Neural progenitor cell (in vitro differentiated cells): Measurements from ENCODE around the gene TRPM7. TPM values are rescaled to one million over a fixed set of nuclear protein-coding genes. Genes with fewer than 3 reads are reported as not detected.

Experiments used
- DNase-seq: peaks from one replicate; pipeline ENCODE4 v3.0.0-alpha.2; 2016; ENCODE audit warnings: low spot score
- H2AFZ ChIP-seq: fragments of 200-600 bp; sonication (generic); replicated peaks from 2 replicates; pipeline ENCODE4 v1.6.1; 2016; ENCODE audit warnings: antibody characterized with exemption
- H3F3A ChIP-seq: fragments of 200-600 bp; sonication (generic); 2 replicates; pipeline ENCODE4 v1.6.1; 2016; ENCODE audit warnings: antibody characterized with exemption, low read depth
- H3K27ac ChIP-seq: fragments of 200-600 bp; sonication (generic); 2 replicates; pipeline ENCODE4 v1.5.1; 2016; ENCODE audit warnings: mild to moderate bottlenecking
- H3K27me3 ChIP-seq: fragments of 200-600 bp; sonication (generic); 2 replicates; pipeline ENCODE4 v1.6.1; 2016; ENCODE audit warnings: mild to moderate bottlenecking, moderate library complexity
- H3K36me3 ChIP-seq: fragments of 200-600 bp; sonication (generic); 2 replicates; pipeline ENCODE4 v1.5.1; 2016
- H3K4me1 ChIP-seq: fragments of 200-600 bp; sonication (generic); 2 replicates; pipeline ENCODE4 v1.6.1; 2016; ENCODE audit warnings: mixed run types
- H3K4me2 ChIP-seq: fragments of 200-600 bp; sonication (generic); 2 replicates; pipeline ENCODE4 v1.6.1; 2016
- H3K4me3 ChIP-seq: fragments of 200-600 bp; sonication (generic); 2 replicates; pipeline ENCODE4 v1.5.1; 2016
- H3K79me2 ChIP-seq: fragments of 200-600 bp; sonication (generic); 2 replicates; pipeline ENCODE4 v1.6.1; 2016; ENCODE audit warnings: low read depth
- H3K9ac ChIP-seq: fragments of 200-600 bp; sonication (generic); 2 replicates; pipeline ENCODE4 v1.6.1; 2016
- H3K9me3 ChIP-seq: fragments of 200-600 bp; sonication (generic); 2 replicates; pipeline ENCODE4 v1.5.1; 2016; ENCODE audit warnings: low read depth
- H4K20me1 ChIP-seq: fragments of 200-600 bp; sonication (generic); 2 replicates; pipeline ENCODE4 v1.6.1; 2016; ENCODE audit warnings: low read depth
- H3K27ac Mint-ChIP-seq: 3 replicates; pipeline ENCODE4 v1.8.0; 2021; ENCODE audit warnings: mixed read lengths
- H3K27me3 Mint-ChIP-seq: 2 replicates; pipeline ENCODE4 v1.8.0; 2022; ENCODE audit warnings: low read depth, mild to moderate bottlenecking, inconsistent platforms, moderate library complexity, mixed read lengths; ENCODE audit not compliant: insufficient read depth
- H3K36me3 Mint-ChIP-seq: 3 replicates; pipeline ENCODE4 v1.8.0; 2021; ENCODE audit warnings: mixed read lengths
- H3K4me1 Mint-ChIP-seq: 3 replicates; pipeline ENCODE4 v1.8.0; 2021; ENCODE audit warnings: mixed read lengths
- H3K4me3 Mint-ChIP-seq: 3 replicates; pipeline ENCODE4 v1.8.0; 2021; ENCODE audit warnings: mild to moderate bottlenecking, moderate library complexity, mixed read lengths
- H3K9me3 Mint-ChIP-seq: 3 replicates; pipeline ENCODE4 v1.8.0; 2020; ENCODE audit warnings: mixed read lengths
- EZH2 ChIP-seq: fragments of 200-600 bp; sonication (generic); IDR thresholded peaks from 2 replicates; pipeline ENCODE4 v1.6.1; 2017; ENCODE audit warnings: antibody characterized with exemption, mild to moderate bottlenecking, moderate library complexity
- EZH2phosphoT487 ChIP-seq: fragments of 200-600 bp; sonication (generic); IDR thresholded peaks from 2 replicates; pipeline ENCODE4 v1.6.1; 2017; ENCODE audit warnings: antibody characterized with exemption
- total RNA-seq: library from RNA; depleted of rRNA; stranded (reverse); fragments of >200 nt; gene quantifications from 2 replicates; pipeline ENCODE4 v1.2.3, GENCODE V29; 2015; ENCODE audit warnings: low replicate concordance
- TF ChIP-seq, protein P1 (sequence below): fragments of 200-600 bp; sonication (generic); IDR thresholded peaks from 2 replicates; pipeline ENCODE4 v1.5.1; 2017; ENCODE audit warnings: antibody characterized with exemption, mild to moderate bottlenecking

The TRPM7 gene
- total RNA-seq, 1 donor from 2014 or later = 62.3 TPM

DNA sequence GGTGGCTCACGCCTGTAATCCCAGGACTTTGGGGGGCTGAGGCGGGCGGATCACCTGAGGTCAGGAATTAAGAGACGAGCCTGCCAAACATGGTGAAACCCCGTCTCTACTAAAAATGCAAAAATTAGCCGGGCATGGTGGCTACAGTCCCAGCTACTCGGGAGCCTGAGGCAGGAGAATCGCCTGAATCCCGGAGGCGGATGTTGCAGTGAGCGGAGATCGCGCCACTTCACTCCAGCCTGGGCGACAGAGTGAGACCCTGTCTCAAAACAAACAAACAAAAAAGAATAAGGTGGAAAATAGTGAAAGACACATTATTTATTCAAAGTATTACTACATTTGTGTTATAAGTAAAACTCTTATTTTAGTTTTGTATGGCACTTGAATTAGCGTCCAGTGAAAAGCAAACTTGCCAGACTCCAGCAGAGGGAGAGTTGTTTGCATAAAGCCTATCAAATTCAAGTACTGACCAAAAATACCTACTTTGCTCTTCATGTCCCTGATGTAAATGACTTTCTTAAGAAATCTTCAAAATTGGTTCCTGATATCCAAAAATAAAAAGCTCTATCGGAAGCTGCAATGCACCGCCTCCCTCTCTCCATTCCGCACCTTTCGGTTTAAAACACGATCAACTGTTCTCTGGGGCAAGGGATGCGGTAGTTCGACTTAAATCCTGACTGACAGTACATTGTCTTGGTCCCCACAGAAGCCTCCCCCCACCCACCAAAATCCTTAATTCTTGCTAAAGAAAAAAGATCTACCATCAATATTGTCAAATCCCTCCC is 1.2 kb downstream of the TRPM7 start:
- H3K4me1 Mint-ChIP-seq = peaks cover 26% of the 10 kb centered on the region

DNA sequence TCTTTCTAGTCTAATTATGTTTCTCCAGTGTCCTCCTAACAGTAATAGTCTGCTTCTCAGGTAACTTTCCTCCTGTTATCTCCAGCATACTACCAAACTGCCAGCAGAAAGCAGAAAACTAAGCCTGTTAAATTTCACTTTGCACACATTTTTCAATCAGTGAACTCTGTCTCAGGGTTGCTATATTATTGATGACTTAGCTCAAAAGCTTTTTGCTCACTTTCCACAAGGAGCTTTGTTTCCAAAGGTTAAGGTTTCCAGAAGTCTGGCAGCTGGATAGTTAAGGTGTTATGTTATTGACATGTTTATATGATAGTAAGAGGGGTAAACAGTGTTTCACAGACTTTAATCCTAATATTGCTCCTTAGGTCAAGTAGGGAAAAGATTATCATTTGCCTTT is 5.1 kb downstream of the TRPM7 start:
- H4K20me1 ChIP-seq = peaks cover 55% of the 10 kb centered on the region
- no peak overlapping the region for H3K27ac ChIP-seq
- TF ChIP-seq, protein P1, sequence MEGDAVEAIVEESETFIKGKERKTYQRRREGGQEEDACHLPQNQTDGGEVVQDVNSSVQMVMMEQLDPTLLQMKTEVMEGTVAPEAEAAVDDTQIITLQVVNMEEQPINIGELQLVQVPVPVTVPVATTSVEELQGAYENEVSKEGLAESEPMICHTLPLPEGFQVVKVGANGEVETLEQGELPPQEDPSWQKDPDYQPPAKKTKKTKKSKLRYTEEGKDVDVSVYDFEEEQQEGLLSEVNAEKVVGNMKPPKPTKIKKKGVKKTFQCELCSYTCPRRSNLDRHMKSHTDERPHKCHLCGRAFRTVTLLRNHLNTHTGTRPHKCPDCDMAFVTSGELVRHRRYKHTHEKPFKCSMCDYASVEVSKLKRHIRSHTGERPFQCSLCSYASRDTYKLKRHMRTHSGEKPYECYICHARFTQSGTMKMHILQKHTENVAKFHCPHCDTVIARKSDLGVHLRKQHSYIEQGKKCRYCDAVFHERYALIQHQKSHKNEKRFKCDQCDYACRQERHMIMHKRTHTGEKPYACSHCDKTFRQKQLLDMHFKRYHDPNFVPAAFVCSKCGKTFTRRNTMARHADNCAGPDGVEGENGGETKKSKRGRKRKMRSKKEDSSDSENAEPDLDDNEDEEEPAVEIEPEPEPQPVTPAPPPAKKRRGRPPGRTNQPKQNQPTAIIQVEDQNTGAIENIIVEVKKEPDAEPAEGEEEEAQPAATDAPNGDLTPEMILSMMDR = no peak
- TF ChIP-seq EZH2phosphoT487 (no peak), EZH2 (no peak)
- H3K4me2 ChIP-seq = no peak overlapping the region
- no peaks in the 10 kb centered on the region for H3K27me3 ChIP-seq
- H3K36me3 ChIP-seq = peaks cover 5% of the 10 kb centered on the region
- Mint-ChIP-seq H3K36me3 (peaks cover 11% of the 10 kb centered on the region), H3K4me1 (peaks cover 18% of the 10 kb centered on the region), H3K9me3 (no peaks in the 10 kb centered on the region), H3K27ac (peak overlapping the region; percentile 85), H3K4me3 (no peak overlapping the region), H3K27me3 (peaks cover 2% of the 10 kb centered on the region)
- H3K9me3 ChIP-seq = no peaks in the 10 kb centered on the region
- no peak overlapping the region for H3K9ac ChIP-seq
- H3K4me3 ChIP-seq = no peak overlapping the region
- H2AFZ ChIP-seq = no peak overlapping the region
- peaks cover 9% of the 10 kb centered on the region for H3K4me1 ChIP-seq
- DNase-seq = no peak
- H3K79me2 ChIP-seq = peaks cover 99% of the 10 kb centered on the region
- H3F3A ChIP-seq = peaks cover 24% of the 10 kb centered on the region

More for the DNA sequence above, 1.2 kb downstream of the TRPM7 start:
- Histone ChIP-seq H3K9me3 (no peaks in the 10 kb centered on the region), H3K27ac (no peak overlapping the region), H3K79me2 (peaks cover 60% of the 10 kb centered on the region), H3F3A (peaks cover 21% of the 10 kb centered on the region), H3K4me2 (peak overlapping the region; percentile 91), H4K20me1 (peaks cover 41% of the 10 kb centered on the region), H3K4me3 (peak overlapping the region; percentile 78), H3K9ac (peak overlapping the region; percentile 39), H3K27me3 (no peaks in the 10 kb centered on the region), H3K36me3 (peaks cover 5% of the 10 kb centered on the region), H3K4me1 (peaks cover 16% of the 10 kb centered on the region), H2AFZ (peak overlapping the region; percentile 96)
- no peak for DNase-seq
- Mint-ChIP-seq H3K36me3 (peaks cover 9% of the 10 kb centered on the region), H3K27me3 (peaks cover 3% of the 10 kb centered on the region), H3K9me3 (no peaks in the 10 kb centered on the region), H3K27ac (no peak overlapping the region), H3K4me3 (peak overlapping the region; percentile 99)
- TF ChIP-seq, protein P1 = no peak
- no peak for TF ChIP-seq EZH2phosphoT487
- no peak for TF ChIP-seq EZH2

DNA sequence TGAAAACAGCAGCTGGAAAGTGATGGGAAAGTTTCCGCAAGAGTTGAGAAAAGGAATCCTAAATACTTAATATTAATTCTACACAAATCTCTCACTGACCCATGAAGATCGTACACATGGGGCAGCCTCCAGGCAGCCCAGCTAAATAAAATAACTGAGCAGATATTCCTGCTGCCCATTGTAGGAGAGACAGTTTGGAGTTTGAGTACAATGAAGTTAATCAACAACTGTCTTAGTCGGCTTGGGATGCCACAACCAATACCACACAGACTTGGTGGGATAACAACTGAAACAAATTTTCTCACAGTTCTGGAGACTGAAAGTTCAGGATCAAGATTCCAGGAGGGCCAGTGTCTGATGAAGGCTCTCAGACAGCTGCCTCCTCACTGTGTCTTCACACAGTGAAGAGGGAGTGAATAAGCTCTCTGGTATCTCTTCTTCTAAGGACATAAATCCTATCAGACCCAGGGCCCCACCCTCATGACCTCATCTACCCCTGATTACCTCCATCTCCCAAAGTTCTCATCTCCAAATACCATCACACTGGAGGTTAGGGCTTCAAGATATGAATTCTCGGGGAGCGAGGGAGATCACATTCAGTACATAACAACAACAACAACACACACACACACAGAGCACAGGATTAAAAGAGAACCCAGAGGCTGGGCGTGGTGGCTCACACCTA is 9.7 kb downstream of the TRPM7 start:
- no peaks in the 10 kb centered on the region for H3K9me3 ChIP-seq
- no peaks in the 10 kb centered on the region for H3K27me3 ChIP-seq
- H3K27ac ChIP-seq = no peak overlapping the region
- Mint-ChIP-seq H3K4me3 (no peak overlapping the region), H3K4me1 (peaks cover 6% of the 10 kb centered on the region), H3K27me3 (peaks cover 2% of the 10 kb centered on the region), H3K36me3 (peaks cover 6% of the 10 kb centered on the region), H3K9me3 (no peaks in the 10 kb centered on the region), H3K27ac (peak overlapping the region; percentile 4)
- peaks cover 40% of the 10 kb centered on the region for H4K20me1 ChIP-seq
- H3K4me3 ChIP-seq = no peak overlapping the region
- TF ChIP-seq EZH2 (no peak), EZH2phosphoT487 (no peak)
- TF ChIP-seq, protein P1 = no peak
- H3K36me3 ChIP-seq = no peaks in the 10 kb centered on the region
- peaks cover 12% of the 10 kb centered on the region for H3F3A ChIP-seq
- no peak overlapping the region for H2AFZ ChIP-seq
- peaks cover 100% of the 10 kb centered on the region for H3K79me2 ChIP-seq
- H3K4me2 ChIP-seq = no peak overlapping the region
- H3K4me1 ChIP-seq = no peaks in the 10 kb centered on the region
- DNase-seq = no peak
- no peak overlapping the region for H3K9ac ChIP-seq
